PC-9 (cell line): ENCODE data around the gene DNAJA4. TPM values are rescaled to one million over a fixed set of nuclear protein-coding genes. Genes with fewer than 3 reads are reported as not detected.

Experiments used
- BruUV-seq: library from RNA; stranded (reverse); fragments of 400-500 nt; replicated peaks from 2 replicates; lab custom pipeline; 2021; lab: Mats Ljungman, UMichigan
- CTCF ChIA-PET: fragments of 300-600 bp; sonication (Branson Sonifier 250); formaldehyde crosslinking; loops from one replicate; lab custom pipeline; 2022; ENCODE audit warnings: antibody characterized with exemption; lab: Charles Lee
- POLR2A ChIA-PET: fragments of 300-600 bp; sonication (Branson Sonifier 250); formaldehyde crosslinking; loops from one replicate; lab custom pipeline; 2022; ENCODE audit warnings: antibody characterized with exemption; ENCODE audit not compliant: unreplicated experiment; lab: Charles Lee
- DNase-seq, 2 experiments: peaks; one replicate each; pipeline versions ENCODE4 v3.0.0 to v3.0.0-alpha.2; 2015 to 2022; ENCODE audit warnings: mixed read lengths in 1 of 2
- H2AFZ ChIP-seq: fragments of 200-600 bp; sonication (generic); 2 replicates; pipeline ENCODE4 v1.8.1; 2017; ENCODE audit warnings: antibody characterized with exemption
- H3F3A ChIP-seq: fragments of 200-600 bp; sonication (generic); 2 replicates; pipeline ENCODE4 v1.8.1; 2017; ENCODE audit warnings: antibody characterized with exemption, mild to moderate bottlenecking, low read depth; ENCODE audit not compliant: insufficient read depth
- H3K27ac ChIP-seq: fragments of 200-600 bp; sonication (generic); 2 replicates; pipeline ENCODE4 v1.6.1; 2016; ENCODE audit warnings: mixed run types
- H3K27me3 ChIP-seq: fragments of 200-600 bp; sonication (generic); 2 replicates; pipeline ENCODE4 v1.6.1; 2016; ENCODE audit warnings: low read depth, mixed run types; ENCODE audit not compliant: insufficient read depth
- H3K36me3 ChIP-seq: fragments of 200-600 bp; sonication (generic); 2 replicates; pipeline ENCODE4 v1.6.1; 2016; ENCODE audit warnings: low read depth, mixed run types
- H3K4me1 ChIP-seq: fragments of 200-600 bp; sonication (generic); replicated peaks from 2 replicates; pipeline ENCODE4 v1.6.1; 2016; ENCODE audit warnings: mixed run types; ENCODE audit not compliant: insufficient read depth
- H3K4me2 ChIP-seq: fragments of 200-600 bp; sonication (generic); 2 replicates; pipeline ENCODE4 v1.6.1; 2017; ENCODE audit warnings: mixed run types
- H3K4me3 ChIP-seq: fragments of 200-600 bp; sonication (generic); 2 replicates; pipeline ENCODE4 v1.6.1; 2016; ENCODE audit warnings: mixed run types
- H3K79me2 ChIP-seq: fragments of 200-600 bp; sonication (generic); 2 replicates; pipeline ENCODE4 v1.6.1; 2017; ENCODE audit warnings: low read depth, mixed run types
- H3K9me2 ChIP-seq: fragments of 200-600 bp; sonication (generic); 2 replicates; pipeline ENCODE4 v1.8.1; 2017; ENCODE audit warnings: mild to moderate bottlenecking; ENCODE audit not compliant: insufficient read depth
- H3K9me3 ChIP-seq: fragments of 200-600 bp; sonication (generic); 2 replicates; pipeline ENCODE4 v1.8.1; 2016; ENCODE audit warnings: low read depth; ENCODE audit not compliant: insufficient read depth
- H4K20me1 ChIP-seq: fragments of 200-600 bp; sonication (generic); 2 replicates; pipeline ENCODE4 v1.8.1; 2017; ENCODE audit not compliant: insufficient read depth
- CTCF ChIP-seq: fragments of 200-600 bp; sonication (generic); conservative IDR thresholded peaks from 2 replicates; pipeline ENCODE4 v1.6.1; 2017; ENCODE audit warnings: mixed run types, antibody characterized with exemption, mild to moderate bottlenecking, moderate library complexity
- EZH2 ChIP-seq: fragments of 200-600 bp; sonication (generic); IDR thresholded peaks from 2 replicates; pipeline ENCODE4 v1.8.0; 2017; ENCODE audit warnings: antibody characterized with exemption, low read depth
- intact Hi-C: fragments of 100-400 bp; cut with micrococcal nuclease; formaldehyde crosslinking; loops from one replicate; pipeline ENCODE4 v1.10.0; 2022; ENCODE audit not compliant: unreplicated experiment
- total RNA-seq: library from RNA; stranded (reverse); gene quantifications from 2 replicates; pipeline ENCODE4 v1.2.3, GENCODE V29; 2021

The DNAJA4 gene
- total RNA-seq, 1 experiment from 2014 or later = 0.35 TPM

GRCh38 chr15:78263907-78264303, 457 bp upstream of the DNAJA4 start:
- Histone ChIP-seq H3K9me3 (no peaks in the 10 kb centered on the region), H4K20me1 (no peaks in the 10 kb centered on the region), H3K79me2 (no peaks in the 10 kb centered on the region), H3K27me3 (no peaks in the 10 kb centered on the region), H3K4me1 (peaks cover 13% of the 10 kb centered on the region), H3K4me2 (no peak overlapping the region), H2AFZ (no peak overlapping the region), H3K4me3 (no peak overlapping the region), H3F3A (peaks cover 9% of the 10 kb centered on the region), H3K27ac (no peak overlapping the region), H3K9me2 (no peaks in the 10 kb centered on the region), H3K36me3 (no peaks in the 10 kb centered on the region)
- DNase-seq = no peak
- intact Hi-C loops = no loop called here
- POLR2A ChIA-PET = no interaction called here
- CTCF ChIA-PET = no interaction called here
- BruUV-seq = no TSS peak
- no peak for TF ChIP-seq EZH2

- no peaks in the 10 kb centered on the region for H3F3A ChIP-seq
- DNase-seq = no peak
- intact Hi-C loops = no loop called here
- H3K79me2 ChIP-seq = no peaks in the 10 kb centered on the region
- no peaks in the 10 kb centered on the region for H3K9me3 ChIP-seq
- peaks cover under 1% of the 10 kb centered on the region; the same call in 1 of the 2 replicates for H3K4me1 ChIP-seq
- no TSS peak for BruUV-seq
- TF ChIP-seq EZH2 (no peak), CTCF (no peak)
- no peak overlapping the region for H2AFZ ChIP-seq
- no peaks in the 10 kb centered on the region for H4K20me1 ChIP-seq
- no peak overlapping the region for H3K4me2 ChIP-seq
- H3K4me3 ChIP-seq = no peak overlapping the region
- no peaks in the 10 kb centered on the region for H3K27me3 ChIP-seq
- H3K9me2 ChIP-seq = no peaks in the 10 kb centered on the region
- ChIA-PET POLR2A (no interaction called here), CTCF (no interaction called here)
- H3K36me3 ChIP-seq = no peaks in the 10 kb centered on the region
- no peak overlapping the region for H3K27ac ChIP-seq
These were observed 737 bp downstream of the DNAJA4 start for GRCh38 chr15:78265137-78265460.

- no peaks in the 10 kb centered on the region for H3K4me1 ChIP-seq
- ChIA-PET POLR2A (no interaction called here), CTCF (no interaction called here)
- no peak for DNase-seq
- no peaks in the 10 kb centered on the region for H3F3A ChIP-seq
- no peak overlapping the region for H2AFZ ChIP-seq
- no peaks in the 10 kb centered on the region for H3K79me2 ChIP-seq
- no peak overlapping the region for H3K4me2 ChIP-seq
- H3K27ac ChIP-seq = no peak overlapping the region
- H4K20me1 ChIP-seq = no peaks in the 10 kb centered on the region
- H3K27me3 ChIP-seq = no peaks in the 10 kb centered on the region
- intact Hi-C loops = no loop called here
- TF ChIP-seq CTCF (no peak), EZH2 (no peak)
- no peaks in the 10 kb centered on the region for H3K9me3 ChIP-seq
- H3K4me3 ChIP-seq = no peak overlapping the region
- no peaks in the 10 kb centered on the region for H3K9me2 ChIP-seq
- no peaks in the 10 kb centered on the region for H3K36me3 ChIP-seq
- no TSS peak for BruUV-seq
These were observed 1.4 kb downstream of the DNAJA4 start for GRCh38 chr15:78265752-78266224.

- no peaks in the 10 kb centered on the region for H3F3A ChIP-seq
- H3K4me1 ChIP-seq = no peaks in the 10 kb centered on the region
- POLR2A ChIA-PET = interaction anchor here (0.6 kb wide), 1 partner anchor 33 kb away, joined by 4 read pairs; the partner anchor contains the start of gene SKIC8
- no peak for DNase-seq
- H3K36me3 ChIP-seq = no peaks in the 10 kb centered on the region
- TF ChIP-seq CTCF (no peak), EZH2 (no peak)
- BruUV-seq = no TSS peak
- no peak overlapping the region for H3K4me2 ChIP-seq
- H3K27ac ChIP-seq = no peak overlapping the region
- no peaks in the 10 kb centered on the region for H3K27me3 ChIP-seq
- no peaks in the 10 kb centered on the region for H3K9me3 ChIP-seq
- no peak overlapping the region for H3K4me3 ChIP-seq
- no peaks in the 10 kb centered on the region for H3K79me2 ChIP-seq
- CTCF ChIA-PET = interaction anchor here (0.6 kb wide), 1 partner anchor 397 kb away, joined by 3 read pairs; no protein-coding TSS in a partner anchor
- intact Hi-C loops = no loop called here
- no peak overlapping the region for H2AFZ ChIP-seq
- no peaks in the 10 kb centered on the region for H4K20me1 ChIP-seq
- no peaks in the 10 kb centered on the region for H3K9me2 ChIP-seq
These were observed 1.9 kb downstream of the DNAJA4 start for GRCh38 chr15:78266229-78266628.
